Type B pancreatic cell (in vitro differentiated cells): ENCODE data around the gene IL31RA. TPM values are rescaled to one million over a fixed set of nuclear protein-coding genes. Genes with fewer than 3 reads are reported as not detected.

Experiments used
- DNase-seq: peaks from one replicate; pipeline ENCODE4 v3.0.0; 2021; ENCODE audit warnings: mixed read lengths; ENCODE audit not compliant: unreplicated experiment; ENCODE audit errors: extremely low spot score
- H3K27ac Mint-ChIP-seq: 2 replicates; pipeline ENCODE4 v1.8.0; 2021; ENCODE audit warnings: mild to moderate bottlenecking, mixed read lengths
- H3K27me3 Mint-ChIP-seq: 2 replicates; pipeline ENCODE4 v1.8.0; 2021; ENCODE audit warnings: mixed read lengths
- H3K36me3 Mint-ChIP-seq: 2 replicates; pipeline ENCODE4 v1.8.0; 2021; ENCODE audit warnings: mixed read lengths
- H3K4me1 Mint-ChIP-seq: one replicate; pipeline ENCODE4 v1.8.0; 2021; ENCODE audit warnings: mixed read lengths; ENCODE audit not compliant: unreplicated experiment
- H3K4me3 Mint-ChIP-seq: 2 replicates; pipeline ENCODE4 v1.8.0; 2021; ENCODE audit warnings: mild to moderate bottlenecking, mixed read lengths
- H3K9me3 Mint-ChIP-seq: 2 replicates; pipeline ENCODE4 v1.8.0; 2021; ENCODE audit warnings: mixed read lengths
- CTCF ChIP-seq: fragments of 200-600 bp; sonication (generic); conservative IDR thresholded peaks from 2 replicates; pipeline ENCODE4 v1.5.0; 2021; ENCODE audit warnings: antibody characterized with exemption, mild to moderate bottlenecking
- total RNA-seq: library from RNA; stranded (reverse); gene quantifications from 2 replicates; pipeline ENCODE4 v1.2.1, GENCODE V29; 2021; ENCODE audit warnings: low replicate concordance

The IL31RA gene
- total RNA-seq, 1 donor from 2014 or later: not detected

- H3K27ac Mint-ChIP-seq: no peak overlapping the region
- H3K9me3 Mint-ChIP-seq: no peaks in the 10 kb centered on the region
- no peak for TF ChIP-seq CTCF
- no peak for DNase-seq
- H3K27me3 Mint-ChIP-seq: peaks cover 3% of the 10 kb centered on the region
- no peaks in the 10 kb centered on the region for H3K36me3 Mint-ChIP-seq
- no peak overlapping the region for H3K4me3 Mint-ChIP-seq
- peaks cover 5% of the 10 kb centered on the region for H3K4me1 Mint-ChIP-seq
These were observed 49.6 kb downstream of the IL31RA start for GRCh38 chr5:55900776-55901175.

GRCh38 chr5:55902696-55903095, 51.5 kb downstream of the IL31RA start:
- Mint-ChIP-seq H3K9me3 (no peaks in the 10 kb centered on the region), H3K4me3 (no peak overlapping the region), H3K4me1 (peaks cover 2% of the 10 kb centered on the region), H3K27ac (no peak overlapping the region), H3K27me3 (peaks cover 3% of the 10 kb centered on the region), H3K36me3 (no peaks in the 10 kb centered on the region)
- no peak for TF ChIP-seq CTCF
- DNase-seq: no peak

- Mint-ChIP-seq H3K27me3 (peaks cover 3% of the 10 kb centered on the region), H3K9me3 (no peaks in the 10 kb centered on the region), H3K36me3 (no peaks in the 10 kb centered on the region), H3K4me1 (no peaks in the 10 kb centered on the region), H3K27ac (no peak overlapping the region), H3K4me3 (no peak overlapping the region)
- TF ChIP-seq CTCF: no peak
- no peak for DNase-seq
These were observed 52.1 kb downstream of the IL31RA start for GRCh38 chr5:55903121-55903701.

- peaks cover 3% of the 10 kb centered on the region for H3K27me3 Mint-ChIP-seq
- H3K4me1 Mint-ChIP-seq: no peaks in the 10 kb centered on the region
- no peak overlapping the region for H3K27ac Mint-ChIP-seq
- no peak overlapping the region for H3K4me3 Mint-ChIP-seq
- H3K9me3 Mint-ChIP-seq: no peaks in the 10 kb centered on the region
- no peak for TF ChIP-seq CTCF
- H3K36me3 Mint-ChIP-seq: no peaks in the 10 kb centered on the region
- DNase-seq: no peak
These were observed 53.0 kb downstream of the IL31RA start for GRCh38 chr5:55904152-55904551.

GRCh38 chr5:55905251-55905650, 54.1 kb downstream of the IL31RA start:
- TF ChIP-seq CTCF: no peak
- Mint-ChIP-seq H3K27me3 (peaks cover 3% of the 10 kb centered on the region), H3K4me1 (no peaks in the 10 kb centered on the region), H3K27ac (no peak overlapping the region), H3K9me3 (no peaks in the 10 kb centered on the region), H3K4me3 (no peak overlapping the region), H3K36me3 (no peaks in the 10 kb centered on the region)
- DNase-seq: no peak

GRCh38 chr5:55907927-55908326, 56.8 kb downstream of the IL31RA start:
- H3K27me3 Mint-ChIP-seq: no peaks in the 10 kb centered on the region
- no peak for DNase-seq
- no peaks in the 10 kb centered on the region for H3K4me1 Mint-ChIP-seq
- no peak for TF ChIP-seq CTCF
- H3K36me3 Mint-ChIP-seq: no peaks in the 10 kb centered on the region
- H3K4me3 Mint-ChIP-seq: no peak overlapping the region
- no peak overlapping the region for H3K27ac Mint-ChIP-seq
- H3K9me3 Mint-ChIP-seq: no peaks in the 10 kb centered on the region
